Measurements from ENCODE around the gene ZKSCAN4. TPM values are rescaled to one million over a fixed set of nuclear protein-coding genes. Genes with fewer than 3 reads are reported as not detected.

ZKSCAN4 gene
- total RNA-seq, 1 donor from 2014 or later, result 3.9 TPM

- Mint-ChIP-seq H3K4me1 (ENCODE audit: low read depth, unreplicated experiment) (no peaks in the 10 kb centered on the region), H3K9me3 (ENCODE audit: unreplicated experiment) (no peaks in the 10 kb centered on the region), H3K36me3 (ENCODE audit: low read depth, unreplicated experiment) (peaks cover 18% of the 10 kb centered on the region), H3K4me3 (ENCODE audit: unreplicated experiment) (no peak overlapping the region), H3K27me3 (ENCODE audit: low read depth, unreplicated experiment) (no peaks in the 10 kb centered on the region), H3K27ac (ENCODE audit: unreplicated experiment) (no peak overlapping the region)
- Histone ChIP-seq H3K79me2 (ENCODE audit: insufficient read depth, low read length) (no peaks in the 10 kb centered on the region), H3K36me3 (ENCODE audit: insufficient read depth, low read length) (peaks cover 14% of the 10 kb centered on the region), H3K4me2 (ENCODE audit: low read length) (no peak overlapping the region), H3K4me1 (ENCODE audit: insufficient read depth, low read length) (no peaks in the 10 kb centered on the region), H3K27ac (ENCODE audit: low read depth, low read length) (no peak overlapping the region), H3K4me3 (ENCODE audit: insufficient read depth, low read depth, low read length) (no peak overlapping the region), H4K20me1 (ENCODE audit: insufficient read depth, low read length) (no peaks in the 10 kb centered on the region), H3K27me3 (ENCODE audit: insufficient read depth, low read length) (no peaks in the 10 kb centered on the region), H2AFZ (ENCODE audit: low read depth, low read length) (no peak overlapping the region), H3K9me3 (ENCODE audit: insufficient read depth, low read depth, low read length) (no peaks in the 10 kb centered on the region), H3K9ac (ENCODE audit: low read length) (no peak overlapping the region)
- TF ChIP-seq EZH2 (IDR thresholded peaks at IDR 0.05; ENCODE audit: insufficient read depth, low read length) (no peak), CTCF (IDR thresholded peaks at IDR 0.05; ENCODE audit: insufficient read depth, low read depth, low read length) (no peak)
- FAIRE-seq (no peak), DNase-seq (ENCODE audit: low read depth) (no peak)
Measured at GRCh38 chr6:28240471-28240870, 11.6 kb downstream of the ZKSCAN4 start.

- Mint-ChIP-seq H3K4me1 (ENCODE audit: low read depth, unreplicated experiment) (no peaks in the 10 kb centered on the region), H3K4me3 (ENCODE audit: unreplicated experiment) (no peak overlapping the region), H3K27ac (ENCODE audit: unreplicated experiment) (no peak overlapping the region), H3K27me3 (ENCODE audit: low read depth, unreplicated experiment) (no peaks in the 10 kb centered on the region), H3K36me3 (ENCODE audit: low read depth, unreplicated experiment) (peaks cover 15% of the 10 kb centered on the region), H3K9me3 (ENCODE audit: unreplicated experiment) (no peaks in the 10 kb centered on the region)
- DNase-seq (ENCODE audit: low read depth) (no peak), FAIRE-seq (no peak)
- Histone ChIP-seq H3K4me2 (ENCODE audit: low read length) (no peak overlapping the region), H4K20me1 (ENCODE audit: insufficient read depth, low read length) (no peaks in the 10 kb centered on the region), H3K4me3 (ENCODE audit: insufficient read depth, low read depth, low read length) (no peak overlapping the region), H3K9ac (ENCODE audit: low read length) (no peak overlapping the region), H3K79me2 (ENCODE audit: insufficient read depth, low read length) (no peaks in the 10 kb centered on the region), H2AFZ (ENCODE audit: low read depth, low read length) (no peak overlapping the region), H3K9me3 (ENCODE audit: insufficient read depth, low read depth, low read length) (no peaks in the 10 kb centered on the region), H3K4me1 (ENCODE audit: insufficient read depth, low read length) (no peaks in the 10 kb centered on the region), H3K27ac (ENCODE audit: low read depth, low read length) (no peak overlapping the region), H3K27me3 (ENCODE audit: insufficient read depth, low read length) (no peaks in the 10 kb centered on the region), H3K36me3 (ENCODE audit: insufficient read depth, low read length) (peaks cover 9% of the 10 kb centered on the region)
- TF ChIP-seq CTCF (IDR thresholded peaks at IDR 0.05; ENCODE audit: insufficient read depth, low read depth, low read length), result no peak
- no peak for TF ChIP-seq EZH2 (IDR thresholded peaks at IDR 0.05; ENCODE audit: insufficient read depth, low read length)
Measured at GRCh38 chr6:28239636-28240035, 12.4 kb downstream of the ZKSCAN4 start.

GRCh38 chr6:28235912-28236452 is 16.1 kb downstream of the ZKSCAN4 start:
- Mint-ChIP-seq H3K27me3 (ENCODE audit: low read depth, unreplicated experiment) (no peaks in the 10 kb centered on the region), H3K9me3 (ENCODE audit: unreplicated experiment) (no peaks in the 10 kb centered on the region), H3K4me1 (ENCODE audit: low read depth, unreplicated experiment) (no peaks in the 10 kb centered on the region), H3K36me3 (ENCODE audit: low read depth, unreplicated experiment) (peaks cover 29% of the 10 kb centered on the region), H3K27ac (ENCODE audit: unreplicated experiment) (no peak overlapping the region), H3K4me3 (ENCODE audit: unreplicated experiment) (no peak overlapping the region)
- Histone ChIP-seq H3K9ac (ENCODE audit: low read length) (no peak overlapping the region), H3K4me1 (ENCODE audit: insufficient read depth, low read length) (no peaks in the 10 kb centered on the region), H3K4me3 (ENCODE audit: insufficient read depth, low read depth, low read length) (no peak overlapping the region), H4K20me1 (ENCODE audit: insufficient read depth, low read length) (no peaks in the 10 kb centered on the region), H3K27ac (ENCODE audit: low read depth, low read length) (no peak overlapping the region), H2AFZ (ENCODE audit: low read depth, low read length) (no peak overlapping the region), H3K4me2 (ENCODE audit: low read length) (no peak overlapping the region), H3K9me3 (ENCODE audit: insufficient read depth, low read depth, low read length) (peaks cover 15% of the 10 kb centered on the region), H3K27me3 (ENCODE audit: insufficient read depth, low read length) (no peaks in the 10 kb centered on the region), H3K79me2 (ENCODE audit: insufficient read depth, low read length) (no peaks in the 10 kb centered on the region), H3K36me3 (ENCODE audit: insufficient read depth, low read length) (peaks cover 40% of the 10 kb centered on the region)
- FAIRE-seq (no peak), DNase-seq (ENCODE audit: low read depth) (no peak)
- no peak for TF ChIP-seq EZH2 (IDR thresholded peaks at IDR 0.05; ENCODE audit: insufficient read depth, low read length)
- no peak for TF ChIP-seq CTCF (IDR thresholded peaks at IDR 0.05; ENCODE audit: insufficient read depth, low read depth, low read length)
